ENCODE results near the gene TGFB1I1.
"Not testable (repeated sequence)": the region's sequence is repeated elsewhere in the genome, so short reads cannot be mapped to it uniquely, and the experiment has no call there.

Gene TGFB1I1

DNA sequence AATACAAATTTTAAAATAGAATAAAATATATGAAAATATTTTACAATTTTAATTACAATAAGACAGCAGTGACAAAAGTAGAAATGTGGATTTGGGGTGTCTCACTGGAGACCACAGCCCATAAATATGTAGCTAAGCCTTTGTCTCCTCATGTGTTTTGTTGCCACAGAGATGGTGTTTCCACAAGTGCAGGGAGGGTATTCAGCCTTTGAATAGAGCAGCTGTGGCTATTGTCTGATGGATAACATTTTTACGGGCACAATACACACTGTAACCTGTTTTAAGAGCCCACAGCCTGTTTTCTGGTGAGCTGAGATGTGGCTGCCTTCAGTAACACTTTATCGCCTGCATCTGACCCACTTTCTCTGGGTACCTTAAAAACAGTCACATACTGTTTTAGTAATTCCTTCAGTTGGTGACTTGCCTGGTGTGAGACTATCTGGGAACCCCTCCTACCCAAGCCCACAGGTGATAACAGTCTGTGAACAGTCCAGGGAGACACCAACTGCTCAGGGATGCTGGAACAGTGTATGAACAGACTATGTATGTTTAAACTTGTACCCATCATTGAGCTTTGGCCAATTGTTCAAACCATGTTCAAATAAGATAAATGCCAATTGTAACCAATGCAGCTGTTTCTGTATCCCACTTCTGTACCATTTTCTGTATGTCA lies 47.9 kb downstream of the TGFB1I1 start:
- DNase-seq: no peak

GRCh38 chr16:31521368-31521767 lies 49.4 kb downstream of the TGFB1I1 start:
- DNase-seq: no peak

DNA sequence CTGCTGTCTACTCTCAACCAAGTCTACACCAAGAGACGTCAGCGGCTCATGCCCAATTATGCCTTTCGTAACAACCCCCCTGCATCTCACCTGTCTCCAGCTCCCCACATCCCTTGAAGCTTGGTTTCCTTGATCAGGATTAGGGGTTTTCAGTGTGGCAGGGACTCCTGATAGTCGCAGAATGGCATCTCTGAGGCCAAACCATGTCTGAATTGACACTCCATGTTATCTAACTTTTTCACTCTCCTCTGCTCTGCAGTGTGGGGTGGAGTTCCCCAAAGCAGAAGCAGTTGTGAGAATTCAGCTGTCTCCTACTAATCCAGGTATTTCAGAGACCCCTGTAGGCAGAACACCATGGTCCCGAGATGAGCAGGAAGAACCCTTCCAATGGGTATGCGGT lies 50.1 kb downstream of the TGFB1I1 start:
- DNase-seq: no peak

DNA sequence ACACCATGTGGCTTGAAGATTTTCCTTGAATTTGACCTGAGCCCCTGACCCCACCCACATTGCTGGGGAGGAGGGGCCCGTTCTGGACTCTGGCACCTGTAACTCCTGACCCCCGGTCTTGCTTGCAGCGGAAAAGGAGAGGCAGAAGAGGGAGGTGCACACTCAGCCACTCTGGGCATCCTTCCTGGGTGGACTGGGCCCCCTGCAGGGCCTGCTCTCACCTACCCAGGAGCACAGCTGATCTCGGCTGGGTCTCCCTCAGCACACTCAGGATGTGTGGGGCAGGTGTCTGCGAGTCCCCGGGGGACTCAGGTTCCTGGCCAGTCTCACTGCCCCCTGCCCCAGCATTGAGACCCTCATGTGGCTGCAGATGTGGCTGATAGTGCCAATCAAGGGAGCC lies 51.8 kb downstream of the TGFB1I1 start:
- DNase-seq: not testable (repeated sequence)

DNA sequence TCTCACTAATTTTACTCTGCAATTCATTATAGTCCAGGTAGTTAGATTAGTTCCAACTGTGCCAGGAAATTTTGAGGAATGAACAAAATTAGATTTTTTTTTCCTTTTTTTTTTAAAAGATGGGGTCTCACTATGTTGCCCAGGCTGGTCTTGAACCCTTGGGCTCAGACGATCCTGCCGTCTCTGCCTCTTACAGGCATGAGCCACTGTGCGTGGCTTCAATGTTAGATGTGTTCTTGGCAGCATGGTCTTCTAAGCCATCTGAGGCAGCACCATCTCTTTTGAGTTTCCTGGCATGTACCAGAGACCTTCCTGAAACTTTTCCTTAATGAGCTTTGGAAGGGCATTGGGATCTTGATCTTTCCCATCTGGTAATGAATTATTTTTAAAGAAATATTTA lies 53.2 kb downstream of the TGFB1I1 start:
- no peak for DNase-seq
